Parathyroid adenoma (tissue), 2 donors: ENCODE measurements around the gene ALCAM.
A peak's percentile ranks its signal among the peaks of the same experiment; 100 is the strongest.

Experiments
- H2AFZ ChIP-seq: fragments of 300-600 bp; sonication (generic); one replicate; pipeline ENCODE4 v1.7.0; 2017; ENCODE audit warnings: antibody characterized with exemption, mild to moderate bottlenecking
- H3K27ac ChIP-seq: fragments of 300-600 bp; sonication (generic); one replicate; pipeline ENCODE4 v1.7.0; 2017
- H3K27me3 ChIP-seq: fragments of 300-600 bp; sonication (generic); one replicate; pipeline ENCODE4 v1.7.0; 2017; ENCODE audit warnings: low read length; ENCODE audit not compliant: control insufficient read depth, insufficient read depth
- H3K36me3 ChIP-seq: fragments of 300-600 bp; sonication (generic); one replicate; pipeline ENCODE4 v1.7.0; 2017; ENCODE audit warnings: low read length; ENCODE audit not compliant: control insufficient read depth, insufficient read depth
- H3K4me1 ChIP-seq: fragments of 300-600 bp; sonication (generic); one replicate; pipeline ENCODE4 v1.7.0; 2017; ENCODE audit warnings: control low read depth
- H3K4me2 ChIP-seq: fragments of 300-600 bp; sonication (generic); one replicate; pipeline ENCODE4 v1.7.0; 2017; ENCODE audit warnings: low read length
- H3K4me3 ChIP-seq: fragments of 300-600 bp; sonication (generic); one replicate; pipeline ENCODE4 v1.7.0; 2017; ENCODE audit warnings: low read depth, low read length
- H3K79me2 ChIP-seq: fragments of 300-600 bp; sonication (generic); one replicate; pipeline ENCODE4 v1.7.0; 2017; ENCODE audit warnings: control low read depth
- H3K9ac ChIP-seq: fragments of 300-600 bp; sonication (generic); one replicate; pipeline ENCODE4 v1.7.0; 2017; ENCODE audit warnings: mild to moderate bottlenecking
- H3K9me3 ChIP-seq: fragments of 300-600 bp; sonication (generic); one replicate; pipeline ENCODE4 v1.7.0; 2017; ENCODE audit warnings: low read length; ENCODE audit not compliant: control insufficient read depth
- CTCF ChIP-seq: fragments of 300-600 bp; sonication (generic); IDR thresholded peaks from one replicate; pipeline ENCODE4 v1.7.0; 2017; ENCODE audit warnings: antibody characterized with exemption, mild to moderate bottlenecking
- donor health status: primary hyperparathyroidism.

Gene ALCAM

GRCh38 chr3:105365391-105366325 is 1.1 kb upstream of the ALCAM start:
- H3K79me2 ChIP-seq: peaks cover 17% of the 10 kb centered on the region
- H3K9ac ChIP-seq: peak overlapping the region; percentile 40
- H3K4me3 ChIP-seq: peak overlapping the region; percentile 78
- H3K9me3 ChIP-seq: no peaks in the 10 kb centered on the region
- peak overlapping the region; percentile 94 for H2AFZ ChIP-seq
- peak overlapping the region; percentile 94 for H3K4me2 ChIP-seq
- no peaks in the 10 kb centered on the region for H3K27me3 ChIP-seq
- H3K36me3 ChIP-seq: no peaks in the 10 kb centered on the region
- H3K4me1 ChIP-seq: no peaks in the 10 kb centered on the region
- no peak for TF ChIP-seq CTCF
- H3K27ac ChIP-seq: peak overlapping the region; percentile 74

- Histone ChIP-seq H2AFZ (peak overlapping the region; percentile 72), H3K27me3 (no peaks in the 10 kb centered on the region), H3K27ac (peak overlapping the region; percentile 92), H3K79me2 (peaks cover 22% of the 10 kb centered on the region), H3K9ac (peak overlapping the region; percentile 83), H3K4me3 (peak overlapping the region; percentile 78), H3K4me2 (peak overlapping the region; percentile 94), H3K9me3 (no peaks in the 10 kb centered on the region), H3K36me3 (no peaks in the 10 kb centered on the region), H3K4me1 (no peaks in the 10 kb centered on the region)
- TF ChIP-seq CTCF: no peak
These were observed 325 bp downstream of the ALCAM start for GRCh38 chr3:105367063-105367405.

GRCh38 chr3:105367406-105368213 is 901 bp downstream of the ALCAM start:
- Histone ChIP-seq H3K27me3 (no peaks in the 10 kb centered on the region), H3K9ac (peak overlapping the region; percentile 83), H3K4me3 (peak overlapping the region; percentile 78), H3K4me1 (peaks cover 4% of the 10 kb centered on the region), H3K36me3 (no peaks in the 10 kb centered on the region), H2AFZ (peak overlapping the region; percentile 72), H3K4me2 (peak overlapping the region; percentile 94), H3K79me2 (peaks cover 24% of the 10 kb centered on the region), H3K9me3 (no peaks in the 10 kb centered on the region), H3K27ac (peak overlapping the region; percentile 92)
- TF ChIP-seq CTCF: no peak

- Histone ChIP-seq H3K36me3 (no peaks in the 10 kb centered on the region), H3K4me3 (peak overlapping the region; percentile 78), H3K27ac (peak overlapping the region; percentile 92), H2AFZ (peak overlapping the region; percentile 72), H3K4me1 (peaks cover 7% of the 10 kb centered on the region), H3K9ac (peak overlapping the region; percentile 83), H3K9me3 (no peaks in the 10 kb centered on the region), H3K79me2 (peaks cover 34% of the 10 kb centered on the region), H3K27me3 (no peaks in the 10 kb centered on the region), H3K4me2 (peak overlapping the region; percentile 94)
- no peak for TF ChIP-seq CTCF
These were observed 2.1 kb downstream of the ALCAM start for GRCh38 chr3:105368566-105369499.
